Peyer's patch (tissue), 4 donors: ENCODE results near the gene LCP1. TPM values are rescaled to one million over a fixed set of nuclear protein-coding genes. Genes with fewer than 3 reads are reported as not detected.
"Not testable (repeated sequence)": the region's sequence is repeated elsewhere in the genome, so short reads cannot be mapped to it uniquely, and the experiment has no call there.

Source experiments
- DNase-seq, 3 donors: peaks; one replicate each; pipeline ENCODE4 v3.0.0-alpha.2; 2017 to 2019
- H3K27ac ChIP-seq, 4 donors: fragments of 200-600 bp; sonication (generic); one replicate each; pipeline ENCODE4 v1.5.1; 2016 to 2019
- H3K27me3 ChIP-seq, 2 donors: fragments of 200-600 bp; sonication (generic); one replicate each; pipeline ENCODE4 v1.5.1; 2019
- H3K36me3 ChIP-seq, 3 donors: fragments of 200-600 bp; sonication (generic); one replicate each; pipeline ENCODE4 v1.5.1; 2016 to 2019
- H3K4me1 ChIP-seq, 4 donors: fragments of 200-600 bp; sonication (generic); one replicate each; pipeline ENCODE4 v1.5.1; 2016 to 2019
- H3K4me3 ChIP-seq, 4 donors: fragments of 200-600 bp; sonication (generic); 1 replicate in 3 of 4; 2 replicates in 1 of 4; pipeline ENCODE4 v1.5.1; 2016 to 2019; ENCODE audit warnings: mild to moderate bottlenecking in 1 of 4
- H3K9me3 ChIP-seq, 4 donors: fragments of 200-600 bp; sonication (generic); one replicate each; pipeline ENCODE4 v1.5.1; 2016 to 2019; ENCODE audit warnings: mild to moderate bottlenecking in 1 of 4
- POLR2A ChIP-seq, 2 donors: fragments of 450-650 bp; IDR thresholded peaks; one replicate each; pipeline ENCODE4 v1.5.1; 2017; ENCODE audit warnings: antibody characterized with exemption in 2 of 2, mild to moderate bottlenecking in 2 of 2, moderate library complexity in 2 of 2
- total RNA-seq, 4 donors: library from RNA; depleted of rRNA; stranded (reverse); fragments of >200 nt; gene quantifications; one replicate each; pipeline ENCODE4 v1.1.0, GENCODE V29; 2016
- TF ChIP-seq, protein P1 (sequence below), 6 experiments: fragments of 450-650 bp in 4 of 6; fragments of 200-600 bp in 2 of 6; sonication (generic) in 1 of 6; IDR thresholded peaks; one replicate each; pipeline ENCODE4 v1.5.1; 2017 to 2019; ENCODE audit warnings: antibody characterized with exemption in 6 of 6, mild to moderate bottlenecking in 3 of 6, moderate library complexity in 1 of 6

The LCP1 gene
- total RNA-seq, 4 donors from 2014 or later = 11.1 to 167 (median 19.2) TPM

DNA sequence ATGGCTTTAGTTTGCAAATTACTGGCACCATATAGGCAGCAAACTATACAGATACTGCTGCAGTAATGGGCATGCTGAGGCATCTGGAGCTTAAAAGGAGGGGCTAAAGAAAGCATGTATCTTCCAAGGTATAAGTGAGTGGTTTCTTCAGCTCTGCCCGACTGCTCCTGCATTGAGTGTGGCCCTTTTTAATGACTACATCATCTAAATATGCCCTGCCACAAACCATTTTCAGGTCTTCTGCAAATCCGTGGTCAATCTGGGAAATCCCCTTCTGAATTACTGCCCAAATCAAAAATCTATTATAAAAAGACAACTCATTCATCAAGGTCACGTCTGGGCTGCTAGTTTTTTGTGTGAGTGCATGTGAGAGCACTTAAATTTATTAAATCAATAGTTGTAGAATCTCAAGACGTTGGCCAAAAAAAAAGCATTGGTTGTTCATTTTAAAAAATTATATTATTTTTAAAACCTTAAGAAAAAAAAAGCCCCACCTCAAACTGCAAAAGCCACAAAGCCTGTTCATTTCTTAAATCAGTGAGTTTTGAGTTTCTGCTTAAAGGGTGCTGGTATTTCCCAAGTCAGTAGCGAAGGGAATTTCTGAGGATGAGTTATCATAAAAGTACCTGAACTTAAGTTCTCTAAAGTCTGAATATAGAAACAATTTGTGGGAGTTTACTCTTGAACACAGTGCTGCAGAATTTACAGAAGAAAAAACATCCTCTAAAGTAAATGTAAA, 16.3 kb downstream of the LCP1 start:
- Histone ChIP-seq H3K9me3 (no peaks in the 10 kb centered on the region), H3K36me3 (no peaks in the 10 kb centered on the region), H3K27ac (no peak overlapping the region), H3K27me3 (no peaks in the 10 kb centered on the region), H3K4me1 (peaks cover 0 to 11% (median 4%) of the 10 kb centered on the region in 4 donors), H3K4me3 (no peak overlapping the region)
- DNase-seq = no peak
- TF ChIP-seq POLR2A (IDR thresholded peaks at IDR 0.05) = no peak
- TF ChIP-seq, protein P1, sequence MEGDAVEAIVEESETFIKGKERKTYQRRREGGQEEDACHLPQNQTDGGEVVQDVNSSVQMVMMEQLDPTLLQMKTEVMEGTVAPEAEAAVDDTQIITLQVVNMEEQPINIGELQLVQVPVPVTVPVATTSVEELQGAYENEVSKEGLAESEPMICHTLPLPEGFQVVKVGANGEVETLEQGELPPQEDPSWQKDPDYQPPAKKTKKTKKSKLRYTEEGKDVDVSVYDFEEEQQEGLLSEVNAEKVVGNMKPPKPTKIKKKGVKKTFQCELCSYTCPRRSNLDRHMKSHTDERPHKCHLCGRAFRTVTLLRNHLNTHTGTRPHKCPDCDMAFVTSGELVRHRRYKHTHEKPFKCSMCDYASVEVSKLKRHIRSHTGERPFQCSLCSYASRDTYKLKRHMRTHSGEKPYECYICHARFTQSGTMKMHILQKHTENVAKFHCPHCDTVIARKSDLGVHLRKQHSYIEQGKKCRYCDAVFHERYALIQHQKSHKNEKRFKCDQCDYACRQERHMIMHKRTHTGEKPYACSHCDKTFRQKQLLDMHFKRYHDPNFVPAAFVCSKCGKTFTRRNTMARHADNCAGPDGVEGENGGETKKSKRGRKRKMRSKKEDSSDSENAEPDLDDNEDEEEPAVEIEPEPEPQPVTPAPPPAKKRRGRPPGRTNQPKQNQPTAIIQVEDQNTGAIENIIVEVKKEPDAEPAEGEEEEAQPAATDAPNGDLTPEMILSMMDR (IDR thresholded peaks at IDR 0.05) = no peak

DNA sequence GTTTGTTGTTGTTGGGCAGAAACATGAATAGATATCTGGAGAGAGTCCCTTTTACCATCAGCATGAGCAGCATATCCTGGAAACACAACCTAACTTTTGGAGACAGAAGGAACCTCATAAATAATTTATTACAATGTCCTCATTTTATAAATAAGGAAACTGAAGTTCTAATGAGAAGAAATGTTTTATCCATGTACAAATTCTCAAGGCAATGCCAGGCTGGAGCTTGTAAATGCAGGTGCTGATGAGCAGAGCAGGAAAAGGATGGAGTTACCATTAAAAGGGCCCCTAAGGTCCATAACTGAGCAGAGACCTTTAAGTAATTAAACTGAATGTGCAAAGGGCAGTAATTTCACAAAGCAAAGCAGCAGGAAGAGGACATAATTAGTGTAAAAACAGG, 17.3 kb downstream of the LCP1 start:
- Histone ChIP-seq H3K36me3 (no peaks in the 10 kb centered on the region), H3K9me3 (no peaks in the 10 kb centered on the region), H3K4me3 (no peak overlapping the region), H3K27me3 (no peaks in the 10 kb centered on the region), H3K4me1 (peaks cover 0 to 3% (median 3%) of the 10 kb centered on the region in 4 donors), H3K27ac (no peak overlapping the region)
- TF ChIP-seq, protein P1 (IDR thresholded peaks at IDR 0.05) = no peak
- no peak for TF ChIP-seq POLR2A (IDR thresholded peaks at IDR 0.05)
- no peak for DNase-seq

DNA sequence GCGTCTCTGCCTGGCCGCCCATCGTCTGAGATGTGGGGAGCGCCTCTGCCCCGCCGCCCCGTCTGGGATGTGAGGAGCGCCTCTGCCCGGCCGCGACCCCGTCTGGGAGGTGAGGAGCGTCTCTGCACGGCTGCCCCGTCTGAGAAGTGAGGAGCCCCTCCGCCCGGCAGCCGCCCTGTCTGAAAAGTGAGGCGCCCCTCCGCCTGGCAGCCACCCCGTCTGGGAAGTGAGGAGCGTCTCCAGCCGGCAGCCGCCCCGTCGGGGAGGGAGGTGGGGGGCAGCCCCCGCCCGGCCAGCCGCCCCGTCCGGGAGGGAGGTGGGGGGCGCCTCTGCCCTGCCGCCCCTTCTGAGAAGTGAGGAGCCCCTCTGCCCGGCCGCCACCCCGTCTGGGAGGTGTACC, 19.2 kb downstream of the LCP1 start:
- not testable (repeated sequence) for H3K4me3 ChIP-seq, H3K4me1 ChIP-seq, H3K9me3 ChIP-seq, H3K27me3 ChIP-seq, H3K36me3 ChIP-seq, DNase-seq, H3K27ac ChIP-seq

DNA sequence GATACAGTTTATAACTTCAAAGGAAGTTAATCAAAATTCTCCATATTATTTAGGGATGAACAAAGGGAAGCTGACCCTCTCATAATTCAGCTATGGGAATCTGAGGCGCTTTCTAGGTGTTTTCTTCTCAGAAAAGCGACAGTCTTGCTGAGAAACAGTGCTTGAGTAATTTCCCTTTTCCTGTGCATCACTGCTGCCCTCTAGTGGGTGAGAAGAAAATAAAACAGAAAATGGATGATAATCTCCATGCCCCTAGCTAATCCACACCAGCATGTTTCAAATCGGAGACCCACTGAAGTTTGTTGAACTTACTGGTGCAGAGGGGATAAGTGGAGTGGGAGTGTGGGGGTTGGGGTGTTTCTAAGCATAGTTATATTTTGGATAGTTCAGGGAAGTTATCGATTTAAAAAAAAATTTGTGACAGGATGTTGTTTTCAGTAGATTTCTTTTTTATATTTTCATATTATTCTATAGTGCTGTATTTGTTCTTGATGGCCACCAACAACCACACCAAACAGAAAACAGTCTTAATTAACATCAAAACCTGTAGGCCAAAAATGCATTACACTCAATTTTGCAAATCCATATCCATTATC, 21.4 kb downstream of the LCP1 start:
- DNase-seq = peak in 1 of 3 donors; percentile 54

DNA sequence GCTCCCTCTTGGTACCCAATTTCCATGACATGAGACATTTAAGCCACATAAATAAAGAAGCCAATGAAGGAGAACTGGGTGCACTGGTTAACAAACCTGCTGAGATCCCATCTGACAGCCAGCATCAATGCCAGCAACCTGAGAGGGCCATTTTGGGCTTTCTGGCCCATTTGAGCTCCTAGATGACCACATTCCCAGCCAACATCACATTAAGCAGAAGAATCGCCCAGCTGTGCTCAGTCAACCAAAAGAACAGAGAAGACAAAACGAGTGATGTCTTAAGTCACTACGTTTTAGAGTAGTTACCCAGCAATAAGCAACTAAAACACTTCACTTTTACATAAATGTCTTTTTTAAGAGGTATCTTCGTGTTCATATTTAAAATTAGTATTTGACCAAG, 21.9 kb downstream of the LCP1 start:
- DNase-seq = no peak
- H3K27ac ChIP-seq = peak overlapping the region in 1 of 4 donors; percentile 27
- TF ChIP-seq, protein P1 (IDR thresholded peaks at IDR 0.05) = no peak
- no peak for TF ChIP-seq POLR2A (IDR thresholded peaks at IDR 0.05)

More for the DNA sequence above, 21.4 kb downstream of the LCP1 start:
- Histone ChIP-seq H3K36me3 (peaks cover 0 to 6% (median 0%) of the 10 kb centered on the region in 3 donors), H3K4me1 (no peaks in the 10 kb centered on the region), H3K27me3 (no peaks in the 10 kb centered on the region), H3K9me3 (no peaks in the 10 kb centered on the region), H3K27ac (peak overlapping the region in 1 of 4 donors; percentile 27), H3K4me3 (no peak overlapping the region)
- TF ChIP-seq POLR2A (IDR thresholded peaks at IDR 0.05) = no peak
- TF ChIP-seq, protein P1 (IDR thresholded peaks at IDR 0.05) = peak; percentile 64 to 83 (median 74)

DNA sequence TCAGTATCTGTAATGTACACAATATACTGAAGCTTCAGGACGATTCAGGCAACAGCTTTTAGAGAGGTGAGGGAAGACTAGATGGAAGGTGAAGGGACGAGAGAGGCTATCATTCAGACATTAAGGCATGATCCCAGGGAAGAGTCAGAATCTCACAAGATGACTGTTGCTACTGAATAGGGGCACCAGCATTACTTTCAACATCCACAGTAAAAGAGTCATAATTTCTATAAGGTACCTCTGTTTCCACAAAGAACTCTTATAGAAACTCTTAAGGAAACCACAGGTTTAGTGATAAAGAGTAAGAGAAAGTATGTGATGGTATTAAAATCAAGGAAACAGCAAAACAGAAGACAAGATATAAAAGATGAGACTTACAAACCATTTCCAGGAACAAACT, 23.0 kb downstream of the LCP1 start:
- peaks cover 0 to 8% (median 0%) of the 10 kb centered on the region in 3 donors for H3K36me3 ChIP-seq
- no peaks in the 10 kb centered on the region for H3K4me1 ChIP-seq
- H3K27me3 ChIP-seq = no peaks in the 10 kb centered on the region
- no peak for DNase-seq
- no peak overlapping the region for H3K27ac ChIP-seq
- no peaks in the 10 kb centered on the region for H3K9me3 ChIP-seq
- no peak overlapping the region for H3K4me3 ChIP-seq
- TF ChIP-seq, protein P1 (IDR thresholded peaks at IDR 0.05) = no peak
- no peak for TF ChIP-seq POLR2A (IDR thresholded peaks at IDR 0.05)

More for the DNA sequence above, 21.9 kb downstream of the LCP1 start:
- Histone ChIP-seq H3K27me3 (no peaks in the 10 kb centered on the region), H3K36me3 (peaks cover 0 to 8% (median 0%) of the 10 kb centered on the region in 3 donors), H3K9me3 (no peaks in the 10 kb centered on the region), H3K4me3 (no peak overlapping the region), H3K4me1 (no peaks in the 10 kb centered on the region)
